ENCODE data around the gene AMPH. TPM values are rescaled to one million over a fixed set of nuclear protein-coding genes. Genes with fewer than 3 reads are reported as not detected.
"Not testable (repeated sequence)": the region's sequence is repeated elsewhere in the genome, so short reads cannot be mapped to it uniquely, and the experiment has no call there.

The AMPH gene
- total RNA-seq, 4 donors from 2014 or later: 0.18 to 12.4 (median 2.5) TPM

DNA sequence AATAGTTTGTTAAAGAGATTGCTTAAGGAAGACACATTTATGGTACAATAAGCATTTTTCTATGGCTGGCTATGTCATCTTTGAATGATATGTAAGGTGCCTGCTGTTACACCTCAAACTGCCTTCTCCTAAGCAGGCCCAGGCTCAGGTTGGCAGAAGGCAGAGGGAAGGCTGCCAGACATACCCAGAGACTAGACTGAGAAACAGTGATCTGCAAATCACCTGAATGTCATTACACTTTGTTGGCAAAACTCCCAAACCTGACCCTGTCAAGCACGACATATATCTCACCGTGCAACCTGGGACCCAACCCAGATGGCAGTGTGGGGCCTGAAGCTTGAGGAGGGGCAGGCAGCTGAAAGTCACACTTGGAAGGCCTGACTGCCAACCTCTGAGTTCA, 221.1 kb downstream of the AMPH start:
- H3K36me3 ChIP-seq: no peaks in the 10 kb centered on the region
- no peak for DNase-seq
- TF ChIP-seq POLR2A (IDR thresholded peaks at IDR 0.05): no peak
- TF ChIP-seq, protein P1, sequence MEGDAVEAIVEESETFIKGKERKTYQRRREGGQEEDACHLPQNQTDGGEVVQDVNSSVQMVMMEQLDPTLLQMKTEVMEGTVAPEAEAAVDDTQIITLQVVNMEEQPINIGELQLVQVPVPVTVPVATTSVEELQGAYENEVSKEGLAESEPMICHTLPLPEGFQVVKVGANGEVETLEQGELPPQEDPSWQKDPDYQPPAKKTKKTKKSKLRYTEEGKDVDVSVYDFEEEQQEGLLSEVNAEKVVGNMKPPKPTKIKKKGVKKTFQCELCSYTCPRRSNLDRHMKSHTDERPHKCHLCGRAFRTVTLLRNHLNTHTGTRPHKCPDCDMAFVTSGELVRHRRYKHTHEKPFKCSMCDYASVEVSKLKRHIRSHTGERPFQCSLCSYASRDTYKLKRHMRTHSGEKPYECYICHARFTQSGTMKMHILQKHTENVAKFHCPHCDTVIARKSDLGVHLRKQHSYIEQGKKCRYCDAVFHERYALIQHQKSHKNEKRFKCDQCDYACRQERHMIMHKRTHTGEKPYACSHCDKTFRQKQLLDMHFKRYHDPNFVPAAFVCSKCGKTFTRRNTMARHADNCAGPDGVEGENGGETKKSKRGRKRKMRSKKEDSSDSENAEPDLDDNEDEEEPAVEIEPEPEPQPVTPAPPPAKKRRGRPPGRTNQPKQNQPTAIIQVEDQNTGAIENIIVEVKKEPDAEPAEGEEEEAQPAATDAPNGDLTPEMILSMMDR (IDR thresholded peaks at IDR 0.05): no peak

DNA sequence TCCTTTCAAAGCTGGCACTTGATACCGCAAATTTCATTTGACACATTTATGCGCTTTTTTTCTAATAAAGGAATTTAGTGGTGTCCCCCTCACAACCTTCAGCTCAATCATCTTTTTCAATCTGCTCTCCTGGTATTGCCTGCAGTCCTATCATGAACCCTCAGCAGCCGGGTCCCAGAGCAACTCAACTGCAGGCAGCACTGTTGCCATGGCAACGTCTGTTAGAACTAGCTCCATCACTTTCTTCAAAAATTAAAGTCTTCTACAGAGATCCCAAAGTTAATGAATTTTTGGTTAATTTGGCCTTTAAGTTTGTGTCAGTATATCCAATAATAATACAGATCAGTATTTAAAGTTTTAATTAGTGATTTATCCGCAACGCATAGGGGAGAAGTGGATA, 221.6 kb downstream of the AMPH start:
- no peaks in the 10 kb centered on the region for H3K27me3 ChIP-seq
- TF ChIP-seq, protein P1 (IDR thresholded peaks at IDR 0.05): no peak
- TF ChIP-seq POLR2A (IDR thresholded peaks at IDR 0.05): no peak
- no peak overlapping the region for H3K4me3 ChIP-seq
- no peaks in the 10 kb centered on the region for H3K36me3 ChIP-seq
- H3K9me3 ChIP-seq: no peaks in the 10 kb centered on the region
- H3K4me1 ChIP-seq: no peaks in the 10 kb centered on the region
- DNase-seq: no peak
- no peak overlapping the region for H3K27ac ChIP-seq

More for the DNA sequence above, 221.1 kb downstream of the AMPH start:
- H3K4me3 ChIP-seq: no peak overlapping the region
- no peaks in the 10 kb centered on the region for H3K4me1 ChIP-seq
- no peaks in the 10 kb centered on the region for H3K9me3 ChIP-seq
- no peak overlapping the region for H3K27ac ChIP-seq
- no peaks in the 10 kb centered on the region for H3K27me3 ChIP-seq

DNA sequence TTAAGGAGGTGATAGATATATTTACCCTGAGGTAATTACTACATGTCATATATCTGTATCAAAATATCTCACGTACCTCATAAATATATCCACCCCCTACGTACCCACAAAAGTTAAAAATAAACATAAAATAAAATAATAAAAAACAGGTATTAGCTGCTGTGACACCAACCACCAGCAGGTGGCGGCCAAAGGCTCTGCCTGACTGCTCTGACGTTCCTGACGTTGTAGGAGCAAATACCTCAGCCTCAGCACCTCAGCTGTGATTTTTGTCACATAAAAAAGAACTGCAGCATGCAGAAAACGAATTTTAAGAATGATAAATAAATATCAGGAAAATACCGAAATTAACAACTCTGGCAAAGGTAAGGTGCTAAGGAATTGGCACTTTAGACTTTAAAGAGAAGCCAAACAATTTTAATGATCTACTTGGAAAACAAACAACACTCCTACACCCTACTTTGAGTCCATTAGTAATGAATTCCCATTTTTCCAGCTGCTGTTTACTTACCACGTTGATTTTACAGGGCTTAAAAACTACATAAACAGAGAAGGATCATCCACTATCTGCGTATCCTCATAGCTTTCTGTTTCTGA, 232.3 kb downstream of the AMPH start:
- Histone ChIP-seq H3K36me3 (no peaks in the 10 kb centered on the region), H3K4me3 (no peak overlapping the region), H3K27me3 (no peaks in the 10 kb centered on the region), H3K27ac (no peak overlapping the region), H3K4me1 (no peaks in the 10 kb centered on the region), H3K9me3 (no peaks in the 10 kb centered on the region)
- DNase-seq: peak; percentile 47 to 74 (median 55)
- TF ChIP-seq, protein P1 (IDR thresholded peaks at IDR 0.05): peak in 5 of 6 experiments; percentile 56 to 89 (median 63)
- no peak for TF ChIP-seq POLR2A (IDR thresholded peaks at IDR 0.05)

DNA sequence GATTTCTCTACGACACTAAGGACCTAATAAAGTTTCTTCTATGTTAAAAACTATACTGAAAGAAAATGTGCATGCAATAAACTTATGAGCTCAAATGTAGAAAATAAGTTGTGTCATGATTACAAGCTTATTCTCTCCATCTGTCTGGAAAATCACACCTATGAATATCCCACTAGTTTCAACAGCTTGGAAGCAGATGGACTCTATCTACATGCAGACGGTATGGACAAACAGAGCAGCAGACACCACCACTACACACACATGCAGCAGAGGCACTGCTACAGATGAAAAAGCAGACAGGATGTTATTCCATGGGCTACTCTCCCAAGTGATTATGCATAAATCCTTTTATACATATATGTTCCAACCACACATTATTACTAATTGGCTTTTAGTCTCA, 234.3 kb downstream of the AMPH start:
- TF ChIP-seq, protein P1 (IDR thresholded peaks at IDR 0.05): no peak
- no peak for TF ChIP-seq POLR2A (IDR thresholded peaks at IDR 0.05)
- Histone ChIP-seq H3K4me3 (no peak overlapping the region), H3K4me1 (no peaks in the 10 kb centered on the region), H3K9me3 (no peaks in the 10 kb centered on the region), H3K27ac (no peak overlapping the region), H3K36me3 (no peaks in the 10 kb centered on the region), H3K27me3 (no peaks in the 10 kb centered on the region)
- no peak for DNase-seq

DNA sequence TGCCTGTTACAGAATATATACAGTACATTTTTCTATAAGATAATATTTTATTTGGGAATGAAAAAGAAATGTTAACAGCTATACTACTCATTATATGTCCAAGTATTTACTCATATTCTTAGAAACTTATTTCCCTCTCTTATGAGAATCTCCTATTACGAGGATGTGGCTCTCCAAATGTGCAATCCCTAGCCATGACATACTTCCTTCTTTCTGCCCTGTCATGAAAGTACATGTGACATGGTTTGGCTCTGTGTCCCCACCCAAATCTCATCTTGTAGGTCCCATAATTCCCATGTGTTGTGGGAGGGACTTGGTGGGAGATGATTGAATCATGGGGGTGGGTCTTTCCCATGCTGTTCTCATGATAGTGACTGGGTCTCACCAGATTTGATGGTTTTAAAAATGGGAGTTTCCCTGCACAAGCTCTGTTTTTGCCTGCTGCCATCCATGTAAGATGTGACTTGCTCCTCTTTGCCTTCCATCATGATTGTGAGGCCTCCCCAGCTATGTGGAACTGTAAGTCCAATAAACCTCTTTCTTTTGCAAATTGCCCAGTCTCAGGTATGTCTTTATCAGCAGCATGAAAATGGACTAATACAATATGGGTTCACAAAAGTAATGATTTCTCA, 235.1 kb downstream of the AMPH start:
- H3K4me3 ChIP-seq, H3K27ac ChIP-seq, H3K27me3 ChIP-seq, H3K9me3 ChIP-seq, DNase-seq, H3K4me1 ChIP-seq, H3K36me3 ChIP-seq: not testable (repeated sequence)

DNA sequence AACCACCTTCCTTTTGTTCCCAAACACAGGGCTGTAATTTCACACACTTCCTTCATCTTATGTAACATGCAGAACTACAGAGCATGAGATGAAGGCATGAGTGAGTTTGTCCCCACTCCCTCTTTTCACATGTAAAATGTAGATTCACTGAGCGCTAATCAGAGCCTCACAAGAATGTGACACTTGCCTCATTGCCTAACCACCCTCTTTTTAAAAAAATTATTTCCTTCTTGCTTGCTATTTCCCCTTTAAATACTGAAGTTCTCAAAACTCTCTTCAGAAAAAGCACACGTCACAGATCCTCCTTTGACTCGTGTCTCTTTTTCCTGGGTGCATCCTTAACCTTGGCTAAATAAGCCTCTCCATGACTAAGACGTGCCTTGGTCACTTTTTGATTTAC, 236.5 kb downstream of the AMPH start:
- H3K36me3 ChIP-seq: no peaks in the 10 kb centered on the region

More for the DNA sequence above, 236.5 kb downstream of the AMPH start:
- TF ChIP-seq, protein P1 (IDR thresholded peaks at IDR 0.05): no peak
- no peak for TF ChIP-seq POLR2A (IDR thresholded peaks at IDR 0.05)
- Histone ChIP-seq H3K27ac (no peak overlapping the region), H3K4me1 (no peaks in the 10 kb centered on the region), H3K27me3 (no peaks in the 10 kb centered on the region), H3K9me3 (no peaks in the 10 kb centered on the region), H3K4me3 (no peak overlapping the region)
- no peak for DNase-seq
